GM12873 (cell line): ENCODE results near the gene DOCK3.

ENCODE experiments used
- TF ChIP-seq, protein P1 (sequence below): IDR thresholded peaks from 2 replicates; pipeline ENCODE4 v1.5.1; 2012; ENCODE audit warnings: low read depth, mild to moderate bottlenecking, moderate library complexity, low read length, control low read depth; ENCODE audit not compliant: insufficient read depth; ENCODE audit errors: missing control alignments

The DOCK3 gene

DNA sequence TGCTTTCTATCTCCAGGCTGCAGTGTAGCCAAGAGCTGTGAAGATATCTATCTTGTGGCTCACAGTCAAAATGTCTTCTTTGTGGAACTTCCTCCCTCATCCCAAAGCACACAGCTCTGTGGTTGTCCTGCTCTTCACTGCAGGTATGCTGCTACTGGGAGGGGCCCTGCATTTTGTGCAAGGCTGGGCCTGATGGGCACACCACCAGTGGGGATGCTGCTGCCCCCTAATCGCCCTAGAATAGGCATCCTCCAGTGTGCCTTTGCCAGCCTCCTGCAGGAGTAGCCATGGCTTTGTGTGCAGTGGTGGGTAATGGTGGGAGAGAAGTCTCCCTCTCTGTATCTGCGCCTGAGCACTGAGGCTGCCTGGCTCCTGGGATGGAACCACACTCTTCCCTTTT, 297.3 kb downstream of the DOCK3 start:
- TF ChIP-seq, protein P1, sequence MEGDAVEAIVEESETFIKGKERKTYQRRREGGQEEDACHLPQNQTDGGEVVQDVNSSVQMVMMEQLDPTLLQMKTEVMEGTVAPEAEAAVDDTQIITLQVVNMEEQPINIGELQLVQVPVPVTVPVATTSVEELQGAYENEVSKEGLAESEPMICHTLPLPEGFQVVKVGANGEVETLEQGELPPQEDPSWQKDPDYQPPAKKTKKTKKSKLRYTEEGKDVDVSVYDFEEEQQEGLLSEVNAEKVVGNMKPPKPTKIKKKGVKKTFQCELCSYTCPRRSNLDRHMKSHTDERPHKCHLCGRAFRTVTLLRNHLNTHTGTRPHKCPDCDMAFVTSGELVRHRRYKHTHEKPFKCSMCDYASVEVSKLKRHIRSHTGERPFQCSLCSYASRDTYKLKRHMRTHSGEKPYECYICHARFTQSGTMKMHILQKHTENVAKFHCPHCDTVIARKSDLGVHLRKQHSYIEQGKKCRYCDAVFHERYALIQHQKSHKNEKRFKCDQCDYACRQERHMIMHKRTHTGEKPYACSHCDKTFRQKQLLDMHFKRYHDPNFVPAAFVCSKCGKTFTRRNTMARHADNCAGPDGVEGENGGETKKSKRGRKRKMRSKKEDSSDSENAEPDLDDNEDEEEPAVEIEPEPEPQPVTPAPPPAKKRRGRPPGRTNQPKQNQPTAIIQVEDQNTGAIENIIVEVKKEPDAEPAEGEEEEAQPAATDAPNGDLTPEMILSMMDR = no peak

DNA sequence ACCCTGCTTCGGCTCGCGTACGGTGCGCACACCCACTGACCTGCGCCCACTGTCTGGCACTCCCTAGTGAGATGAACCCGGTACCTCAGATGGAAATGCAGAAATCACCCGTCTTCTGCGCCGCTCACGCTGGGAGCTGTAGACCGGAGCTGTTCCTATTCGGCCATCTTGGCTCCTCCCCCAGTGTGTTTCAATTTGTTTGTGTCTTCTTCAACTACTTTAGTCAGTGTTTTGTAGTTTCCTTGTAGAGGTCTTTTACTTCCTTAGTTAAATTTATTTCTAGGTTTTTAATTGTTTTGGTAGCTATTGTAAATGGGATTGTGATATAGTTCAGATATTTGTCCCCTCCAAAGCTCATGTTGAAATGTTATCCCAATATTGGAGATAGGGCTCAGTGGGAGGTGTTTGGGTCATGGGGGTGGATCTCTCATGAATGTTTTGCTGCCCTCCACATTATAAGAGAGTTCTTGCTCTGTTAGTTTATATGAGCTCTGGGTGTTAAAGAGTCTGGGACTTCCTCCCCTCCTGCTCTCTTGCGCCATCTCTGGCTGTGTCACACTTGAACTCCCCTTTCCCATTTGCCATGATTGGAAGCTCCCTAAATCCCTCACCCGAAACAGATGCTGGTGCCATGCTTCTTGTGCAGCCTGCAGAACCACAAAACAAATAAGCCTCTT, 304.4 kb downstream of the DOCK3 start:
- TF ChIP-seq, protein P1 = peak; percentile 38

DNA sequence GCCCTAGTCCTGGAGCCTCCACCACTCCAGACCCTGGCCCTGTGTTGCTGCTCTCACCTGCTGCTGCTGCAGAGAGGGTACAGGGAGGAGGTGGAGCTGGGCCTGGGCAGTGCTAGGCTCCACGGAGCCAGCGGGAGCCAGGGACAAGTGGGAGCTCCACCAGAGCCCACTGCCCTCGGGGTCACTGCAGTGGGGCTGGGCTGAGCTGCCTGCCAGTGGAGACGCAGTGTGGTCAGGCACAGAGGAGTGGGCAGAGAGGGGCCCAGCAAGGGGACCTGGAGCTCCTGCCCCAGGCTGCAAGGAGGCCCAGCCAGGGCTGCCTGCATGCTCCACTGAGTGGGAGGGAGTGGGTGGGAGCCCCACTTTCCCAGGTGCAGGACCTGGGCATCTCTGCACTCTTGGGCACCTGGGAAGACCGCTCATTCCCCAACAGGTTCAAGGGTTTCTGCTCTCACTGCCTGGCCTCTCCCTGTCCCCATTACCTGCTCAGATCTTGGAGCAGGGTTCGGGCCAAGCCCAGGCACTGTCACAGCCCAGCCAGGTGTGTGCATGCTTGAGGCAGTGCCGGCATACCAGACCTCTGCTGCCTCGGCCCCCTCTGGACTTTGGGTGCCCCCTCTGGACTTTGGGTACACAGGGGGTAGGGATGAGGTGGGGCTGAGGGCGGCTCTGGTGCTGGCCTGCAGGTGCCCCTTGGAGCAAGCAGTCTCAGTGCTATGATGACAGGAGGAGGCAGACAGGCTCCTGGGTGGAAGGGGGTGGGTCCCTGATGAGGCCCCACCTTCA, 308.0 kb downstream of the DOCK3 start:
- TF ChIP-seq, protein P1 = no peak

DNA sequence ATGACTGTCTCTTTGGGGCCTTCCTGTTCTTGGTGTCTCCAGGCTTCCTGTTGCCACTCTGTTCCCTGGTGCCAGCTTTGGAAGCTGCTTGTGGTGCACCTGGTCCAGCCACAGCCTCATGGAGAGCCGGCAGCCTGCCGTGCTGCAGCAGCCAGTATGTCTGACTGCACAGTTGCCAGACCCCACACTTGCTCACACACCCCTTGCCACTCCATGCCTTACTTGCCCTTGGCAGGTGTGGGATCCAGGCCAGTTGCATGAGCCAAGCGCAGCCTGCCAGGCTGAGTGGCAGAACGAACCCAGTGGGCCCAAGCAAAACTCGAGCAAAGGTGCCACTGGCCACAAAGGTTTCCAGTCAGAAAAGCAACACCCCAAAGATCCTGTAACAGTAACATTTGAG, 309.2 kb downstream of the DOCK3 start:
- TF ChIP-seq, protein P1 = no peak

- TF ChIP-seq, protein P1 = no peak
These were observed 311.2 kb downstream of the DOCK3 start for GRCh38 chr3:50985893-50986292.

DNA sequence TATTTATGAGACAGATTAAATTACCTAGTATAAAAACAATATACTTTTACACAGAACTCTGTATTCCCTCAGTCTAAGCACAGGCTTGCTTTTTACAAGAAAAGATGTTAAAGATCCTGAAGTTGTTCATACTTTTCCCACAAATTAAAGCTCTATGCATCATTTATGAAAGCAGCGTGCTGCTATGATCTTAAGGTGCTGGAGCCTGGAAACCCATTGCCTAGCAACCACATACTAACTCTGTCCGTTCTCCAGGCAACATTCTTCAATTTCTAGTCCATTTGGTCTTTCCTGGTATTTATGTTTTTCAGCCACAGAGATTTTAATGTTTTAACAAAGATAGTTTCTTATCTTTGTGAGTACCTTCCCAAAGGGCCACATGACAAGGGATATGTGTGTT, 312.0 kb downstream of the DOCK3 start:
- TF ChIP-seq, protein P1 = no peak

DNA sequence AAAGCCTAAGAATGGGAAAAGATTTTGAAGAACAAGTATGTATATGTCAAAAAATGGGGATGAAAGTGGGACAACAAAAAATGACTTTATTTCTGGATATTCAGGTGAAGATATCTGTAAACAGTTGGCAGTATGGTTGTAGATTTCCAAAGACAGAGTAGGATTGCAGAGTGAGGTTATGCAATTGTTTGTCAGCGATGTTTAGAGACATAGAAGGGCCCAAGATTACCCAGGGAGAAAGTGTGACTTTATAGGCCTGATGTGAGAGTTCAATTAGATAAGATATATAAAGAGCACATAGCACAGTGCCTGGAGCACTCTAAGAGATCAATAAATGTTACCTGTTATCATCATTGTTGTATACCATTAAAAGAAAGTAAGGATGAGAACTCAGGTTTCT, 319.8 kb downstream of the DOCK3 start:
- TF ChIP-seq, protein P1 = no peak
